HG02678 (cell line): ENCODE results near the gene GPR37L1.
"Not testable (repeated sequence)": the region's sequence is repeated elsewhere in the genome, so short reads cannot be mapped to it uniquely, and the experiment has no call there.

Experiments
- ATAC-seq: cut with Tn5 transposase; IDR thresholded peaks from one replicate; pipeline ENCODE4 v1.9.1; 2021; ENCODE audit warnings: mild to moderate bottlenecking, moderate library complexity; ENCODE audit not compliant: unreplicated experiment

The GPR37L1 gene

GRCh38 chr1:202107801-202108731 is 14.7 kb upstream of the GPR37L1 start:
- ATAC-seq = no peak

- ATAC-seq = no peak
Observed at GRCh38 chr1:202110977-202111376, 11.7 kb upstream of the GPR37L1 start.

GRCh38 chr1:202111589-202111988 is 11.1 kb upstream of the GPR37L1 start:
- not testable (repeated sequence) for ATAC-seq

GRCh38 chr1:202112859-202113689 is 9.6 kb upstream of the GPR37L1 start:
- no peak for ATAC-seq

DNA sequence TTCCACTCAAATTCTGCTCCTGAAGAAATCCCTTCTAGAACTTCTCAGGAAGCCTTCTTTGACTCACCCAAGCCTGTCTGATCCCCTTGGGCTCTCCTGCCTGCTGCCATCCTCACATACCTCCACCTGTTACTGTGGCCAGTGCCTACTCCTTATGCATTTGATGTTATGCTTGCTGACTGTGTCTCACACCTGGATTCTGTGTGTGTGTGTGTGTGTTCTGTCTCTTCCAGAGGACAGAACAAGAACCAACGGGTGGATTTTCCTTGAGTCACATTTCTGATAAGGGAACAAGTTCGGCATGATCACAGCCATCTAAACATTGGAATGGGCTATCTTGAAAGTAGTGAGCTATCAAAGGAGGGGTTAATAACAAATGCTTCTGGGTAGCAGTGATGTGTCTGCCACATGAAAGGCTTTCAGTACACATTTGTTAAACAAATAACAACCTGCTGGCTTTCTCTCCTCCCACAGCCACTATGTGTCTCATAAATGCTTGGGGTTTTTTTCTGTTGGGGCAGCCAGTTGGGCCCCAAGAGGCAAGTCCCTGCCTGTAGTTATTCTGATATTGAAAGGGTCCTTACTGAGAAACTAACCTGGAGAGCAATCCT is 8.9 kb upstream of the GPR37L1 start:
- no peak for ATAC-seq

- no peak for ATAC-seq
Observed at GRCh38 chr1:202116287-202116686, 6.4 kb upstream of the GPR37L1 start.

DNA sequence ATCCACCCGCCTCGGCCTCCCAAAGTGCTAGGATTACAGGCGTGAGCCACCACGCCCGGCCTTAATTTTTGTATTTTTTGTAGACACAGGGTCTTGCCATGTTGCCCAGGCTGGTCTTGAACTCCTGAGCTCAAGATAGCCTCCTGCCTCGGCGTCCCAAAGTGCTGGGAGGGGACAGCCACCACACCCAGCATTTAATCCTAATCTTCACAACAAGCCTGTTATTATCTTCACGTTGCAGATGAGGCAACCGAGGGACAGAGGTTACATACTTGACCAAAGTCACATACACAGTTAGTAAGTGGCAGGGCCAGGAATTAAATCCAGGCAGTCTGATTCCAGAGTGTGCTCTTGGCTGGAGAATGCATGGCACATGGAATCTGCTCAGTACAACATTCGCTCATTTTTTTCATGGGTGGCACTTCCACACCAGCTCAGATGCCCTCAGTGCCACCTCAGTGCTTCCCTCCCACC is 4.8 kb upstream of the GPR37L1 start:
- ATAC-seq = no peak

GRCh38 chr1:202121006-202121405 is 1.7 kb upstream of the GPR37L1 start:
- no peak for ATAC-seq

GRCh38 chr1:202123336-202123813 is 658 bp downstream of the GPR37L1 start:
- ATAC-seq = no peak

GRCh38 chr1:202124142-202124541 is 1.4 kb downstream of the GPR37L1 start:
- no peak for ATAC-seq

GRCh38 chr1:202125611-202126010 is 2.9 kb downstream of the GPR37L1 start:
- ATAC-seq = no peak

GRCh38 chr1:202126426-202126825 is 3.7 kb downstream of the GPR37L1 start:
- ATAC-seq = no peak

GRCh38 chr1:202127061-202127460 is 4.3 kb downstream of the GPR37L1 start:
- ATAC-seq = no peak

DNA sequence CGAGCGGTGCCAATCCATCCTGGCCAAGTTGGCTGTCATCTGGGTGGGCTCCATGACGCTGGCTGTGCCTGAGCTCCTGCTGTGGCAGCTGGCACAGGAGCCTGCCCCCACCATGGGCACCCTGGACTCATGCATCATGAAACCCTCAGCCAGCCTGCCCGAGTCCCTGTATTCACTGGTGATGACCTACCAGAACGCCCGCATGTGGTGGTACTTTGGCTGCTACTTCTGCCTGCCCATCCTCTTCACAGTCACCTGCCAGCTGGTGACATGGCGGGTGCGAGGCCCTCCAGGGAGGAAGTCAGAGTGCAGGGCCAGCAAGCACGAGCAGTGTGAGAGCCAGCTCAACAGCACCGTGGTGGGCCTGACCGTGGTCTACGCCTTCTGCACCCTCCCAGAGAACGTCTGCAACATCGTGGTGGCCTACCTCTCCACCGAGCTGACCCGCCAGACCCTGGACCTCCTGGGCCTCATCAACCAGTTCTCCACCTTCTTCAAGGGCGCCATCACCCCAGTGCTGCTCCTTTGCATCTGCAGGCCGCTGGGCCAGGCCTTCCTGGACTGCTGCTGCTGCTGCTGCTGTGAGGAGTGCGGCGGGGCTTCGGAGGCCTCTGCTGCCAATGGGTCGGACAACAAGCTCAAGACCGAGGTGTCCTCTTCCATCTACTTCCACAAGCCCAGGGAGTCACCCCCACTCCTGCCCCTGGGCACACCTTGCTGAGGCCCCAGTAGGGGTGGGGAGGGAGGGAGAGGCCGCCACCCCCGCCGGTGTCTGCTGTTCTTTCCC is 5.3 kb downstream of the GPR37L1 start:
- ATAC-seq = no peak

DNA sequence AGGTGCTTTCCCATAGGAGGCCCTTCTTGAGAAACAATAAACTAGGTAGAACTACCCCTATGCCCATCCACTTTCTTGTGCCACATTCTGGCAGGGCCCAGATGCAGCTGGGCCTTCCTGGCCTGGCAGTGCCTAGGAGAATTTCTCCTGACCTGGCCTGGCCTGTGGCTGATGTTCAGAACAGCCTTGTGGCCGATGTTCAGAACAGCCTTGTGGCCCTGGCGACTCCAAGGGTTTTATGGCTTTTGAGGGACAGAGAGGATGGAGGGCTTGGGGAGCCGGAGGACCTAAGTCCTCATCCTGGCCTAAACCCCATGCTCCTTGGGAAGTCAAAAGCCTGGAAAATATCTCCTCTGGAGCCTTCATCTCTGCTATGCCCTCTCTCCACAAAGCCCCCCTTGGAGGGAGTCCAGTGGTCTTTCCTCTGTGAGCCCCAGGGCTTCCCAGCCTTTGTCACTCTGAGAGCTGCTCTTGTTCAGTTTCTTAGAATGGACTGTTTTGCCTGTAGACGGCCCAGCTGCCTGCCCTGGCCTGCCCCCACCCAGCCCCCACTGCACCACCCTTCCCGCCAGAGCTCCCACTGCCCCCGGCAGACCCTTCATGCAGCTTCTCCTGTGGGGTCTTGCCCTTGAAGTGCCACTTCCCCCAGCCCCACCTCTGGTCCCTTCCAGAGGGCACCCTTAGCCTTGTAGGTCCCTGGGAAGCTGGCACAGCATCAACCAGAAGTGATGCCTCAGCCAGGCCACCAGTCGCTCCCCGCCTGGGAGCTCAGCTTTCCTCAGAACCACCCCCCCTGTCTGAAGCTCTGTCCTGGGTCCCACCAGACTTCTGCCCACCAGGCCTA is 7.0 kb downstream of the GPR37L1 start:
- no peak for ATAC-seq

- no peak for ATAC-seq
Observed at GRCh38 chr1:202130297-202130721, 7.6 kb downstream of the GPR37L1 start.

DNA sequence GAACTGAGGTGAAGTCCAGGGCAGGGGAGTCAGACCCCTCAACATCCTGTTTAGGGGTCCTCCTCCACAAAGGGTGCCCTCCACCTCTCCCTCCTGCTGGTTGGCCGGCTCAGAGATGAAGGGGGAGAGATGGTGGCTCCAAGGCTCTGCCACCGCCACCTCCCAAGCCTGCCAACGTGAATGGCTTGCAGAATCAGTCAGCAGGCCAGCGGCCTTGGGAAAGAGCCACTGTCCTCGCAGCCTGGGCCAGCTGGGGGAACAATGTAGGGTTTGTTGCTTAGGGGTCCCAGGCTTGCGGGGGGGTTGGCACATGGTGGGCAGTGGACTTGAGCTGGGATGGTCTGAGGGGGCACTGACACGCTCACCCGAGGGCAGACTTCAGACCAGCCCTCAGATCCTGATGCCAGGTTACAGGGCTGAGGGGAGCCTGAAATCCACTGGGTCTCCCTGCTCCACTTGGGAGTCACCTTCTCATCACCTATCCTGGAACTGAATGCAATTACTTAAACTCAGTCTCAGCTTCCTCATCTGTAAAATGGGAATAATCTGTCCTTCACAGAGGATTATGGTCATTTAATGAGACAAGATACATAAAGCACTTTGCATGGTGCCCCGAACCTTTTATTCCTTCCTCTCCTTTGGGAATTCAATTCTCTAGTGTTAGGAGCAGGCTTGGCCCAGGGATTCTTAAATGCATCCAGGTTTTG is 8.3 kb downstream of the GPR37L1 start:
- no peak for ATAC-seq

DNA sequence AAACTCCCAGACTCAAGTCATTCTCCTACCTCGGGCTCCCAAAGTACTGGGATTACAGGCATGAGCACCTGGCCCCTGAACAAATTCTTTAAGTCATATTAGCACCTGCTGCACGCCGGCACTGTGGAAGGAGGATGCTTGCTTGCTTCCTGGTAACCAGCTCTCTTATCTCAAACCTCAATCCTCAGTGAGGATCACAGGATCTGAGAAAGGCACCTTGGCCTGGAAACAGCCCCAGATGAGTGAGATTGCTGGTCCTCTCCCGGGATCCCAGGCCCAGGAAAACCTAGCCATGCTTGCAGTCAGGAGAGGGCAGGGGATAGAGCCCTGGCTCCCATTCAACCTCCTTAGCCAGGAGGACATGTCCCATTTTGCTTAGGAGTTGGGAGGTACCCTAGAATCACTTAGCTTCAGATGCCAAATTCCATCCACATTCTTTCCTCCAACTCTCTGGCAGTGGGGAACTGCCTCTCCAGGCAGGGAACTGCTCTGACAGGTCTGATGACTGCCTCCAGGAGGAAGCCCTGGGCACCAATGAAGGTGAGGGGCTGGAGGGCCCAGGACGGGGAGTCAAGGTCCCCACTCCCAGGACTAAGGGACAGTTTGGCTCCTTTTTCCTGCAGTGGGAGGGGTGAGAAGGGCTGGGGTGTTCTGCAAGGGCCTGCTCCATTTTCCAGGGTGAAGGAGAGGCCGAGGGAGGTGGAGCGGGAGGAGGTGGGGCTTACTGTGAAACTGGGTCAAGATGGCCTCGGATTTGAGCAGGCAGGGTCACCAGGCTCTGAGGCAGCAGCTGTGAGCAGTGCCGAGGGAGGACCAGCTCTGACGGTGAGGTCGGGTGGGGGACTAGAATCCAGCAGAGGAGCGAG is 9.5 kb downstream of the GPR37L1 start:
- no peak for ATAC-seq
